K562 (cell line): ENCODE measurements around the gene BRINP2. TPM values are rescaled to one million over a fixed set of nuclear protein-coding genes. Genes with fewer than 3 reads are reported as not detected.

Experiments used
- ATAC-seq: fragments of 200-7000 bp; cut with Tn5 transposase; 3 replicates; pipeline ENCODE4 v1.9.1; 2020; ENCODE audit warnings: moderate library complexity
- BruUV-seq: library from RNA; stranded (reverse); fragments of 400-500 nt; replicated peaks from 2 replicates; lab custom pipeline; 2021; lab: Mats Ljungman, UMichigan
- CTCF ChIA-PET: fragments of 300-600 bp; formaldehyde crosslinking; extraction: SDS; loops from one replicate; lab custom pipeline; 2021; ENCODE audit warnings: low intra/inter-chr PET ratio; lab: Yijun Ruan, JAX
- POLR2A ChIA-PET: fragments of 300-600, 350-650 bp; sonication (Branson Sonifier 250); formaldehyde crosslinking; extraction: SDS; loops from one replicate; lab custom pipeline; 2021; ENCODE audit warnings: antibody characterized with exemption, inconsistent platforms; lab: Yijun Ruan, JAX
- DNase-seq, 4 experiments: peaks; one replicate each; pipeline versions ENCODE4 v3.0.0 to v3.0.0-alpha.2; 2011 to 2018; ENCODE audit warnings: low spot score in 3 of 4, mixed read lengths in 3 of 4; ENCODE audit errors: extremely low read depth in 1 of 4
- FAIRE-seq: peaks from 2 replicates; lab custom pipeline; 2011; peaks lifted over from hg19 to GRCh38; lab: Jason Lieb, UNC
- H2AFZ ChIP-seq: 2 replicates; pipeline ENCODE4 v1.6.0; 2011; ENCODE audit warnings: low read depth, low read length, control low read depth, inconsistent platforms
- H3K27ac ChIP-seq: fragments of 200-600 bp; 3 replicates; pipeline ENCODE4 v1.8.0; 2011; ENCODE audit warnings: low read depth, mild to moderate bottlenecking, control low read depth, inconsistent platforms, low read length, moderate library complexity, mixed read lengths; ENCODE audit errors: extremely low read depth
- H3K27me3 ChIP-seq, 2 experiments: fragments of 300-600 bp in 1 of 2; 2 replicates in 1 of 2; 3 replicates in 1 of 2; pipeline versions ENCODE4 v1.6.0 to v1.8.0; 2011; ENCODE audit warnings: inconsistent platforms in 2 of 2, low read length in 2 of 2, mild to moderate bottlenecking in 1 of 2, mixed read lengths in 1 of 2, moderate library complexity in 1 of 2; ENCODE audit not compliant: control insufficient read depth in 2 of 2, insufficient read depth in 2 of 2
- H3K36me3 ChIP-seq: fragments of 300-600 bp; 3 replicates; pipeline ENCODE4 v1.8.0; 2011; ENCODE audit warnings: mild to moderate bottlenecking, low read length, inconsistent platforms; ENCODE audit not compliant: control insufficient read depth, insufficient read depth
- H3K4me1 ChIP-seq, 2 experiments: fragments of 200-600 bp in 1 of 2; replicated peaks in 1 of 2; 2 replicates in 1 of 2; 3 replicates in 1 of 2; pipeline versions ENCODE4 v1.5.1 to v1.8.0; 2011; ENCODE audit warnings: inconsistent platforms in 2 of 2, low read length in 2 of 2, mild to moderate bottlenecking in 1 of 2, mixed read lengths in 1 of 2, moderate library complexity in 1 of 2; ENCODE audit not compliant: control insufficient read depth in 2 of 2, insufficient read depth in 2 of 2
- H3K4me2 ChIP-seq: 2 replicates; pipeline ENCODE4 v1.6.1; 2011; ENCODE audit warnings: low read length, control low read depth, inconsistent platforms, mixed read lengths; ENCODE audit not compliant: insufficient read depth
- H3K4me3 ChIP-seq: fragments of 200-600 bp; sonication (generic), shearing (Covaris generic); 2 replicates; pipeline ENCODE4 v1.5.1; 2016; ENCODE audit warnings: control low read depth, inconsistent platforms
- H3K79me2 ChIP-seq: fragments of 200-600 bp; 3 replicates; pipeline ENCODE4 v1.8.0; 2011; ENCODE audit warnings: low read length, inconsistent platforms; ENCODE audit not compliant: control insufficient read depth, insufficient read depth
- H3K9ac ChIP-seq, 2 experiments: 2 replicates each; pipeline versions ENCODE4 v1.6.0 to v1.6.1; 2011; ENCODE audit warnings: low read depth in 2 of 2, low read length in 2 of 2, control low read depth in 1 of 2, inconsistent platforms in 1 of 2, mild to moderate bottlenecking in 1 of 2, mixed read lengths in 1 of 2; ENCODE audit not compliant: insufficient read depth in 1 of 2
- H3K9me1 ChIP-seq: one replicate; pipeline ENCODE4 v1.6.0; 2011; ENCODE audit warnings: inconsistent platforms, mild to moderate bottlenecking, low read length, moderate library complexity; ENCODE audit not compliant: control insufficient read depth, insufficient read depth
- H3K9me3 ChIP-seq: replicated peaks from 2 replicates; pipeline ENCODE4 v1.5.1; 2011; ENCODE audit warnings: low read depth, low read length, inconsistent platforms; ENCODE audit not compliant: control insufficient read depth, insufficient read depth
- H4K20me1 ChIP-seq: replicated peaks from 2 replicates; pipeline ENCODE4 v1.6.1; 2011; ENCODE audit warnings: low read length, inconsistent platforms, mixed read lengths; ENCODE audit not compliant: control insufficient read depth, insufficient read depth
- BRD4 ChIP-seq: fragments of 200-600 bp; sonication (generic); IDR thresholded peaks from 2 replicates; pipeline ENCODE4 v1.6.1; 2017; ENCODE audit warnings: inconsistent platforms
- CREBBP ChIP-seq: IDR thresholded peaks from one replicate; pipeline ENCODE4 v1.6.1; 2012; ENCODE audit warnings: low read depth, mild to moderate bottlenecking, control low read depth, inconsistent platforms, low read length
- KHSRP ChIP-seq: fragments of 450-650 bp; IDR thresholded peaks from 2 replicates; pipeline ENCODE4 v1.6.1; 2017
- PYGO2 ChIP-seq: fragments of 450-650 bp; IDR thresholded peaks from 2 replicates; pipeline ENCODE4 v1.6.1; 2016; ENCODE audit warnings: mild to moderate bottlenecking, missing genetic modification characterization, moderate library complexity, missing compliant biosample characterization
- RBM34 ChIP-seq: fragments of 200-400 bp; formaldehyde crosslinking; IDR thresholded peaks from 2 replicates; pipeline ENCODE4 v1.6.1; 2018; ENCODE audit warnings: low read length, borderline replicate concordance; ENCODE audit not compliant: insufficient read depth
- SLC30A9 ChIP-seq: fragments of 250-450 bp; sonication (Bioruptor Pico); IDR thresholded peaks from 2 replicates; pipeline ENCODE4 v1.8.0; 2022; ENCODE audit warnings: mild to moderate bottlenecking, moderate library complexity
- SOX6 ChIP-seq: fragments of 450-650 bp; IDR thresholded peaks from 2 replicates; pipeline ENCODE4 v1.6.1; 2014; ENCODE audit warnings: mild to moderate bottlenecking
- ZFP30 ChIP-seq: fragments of 250-450 bp; sonication (Bioruptor Pico); IDR thresholded peaks from 2 replicates; pipeline ENCODE4 v1.8.0; 2022; ENCODE audit warnings: moderate library complexity, mild to moderate bottlenecking, inconsistent platforms, borderline replicate concordance
- ZNF253 ChIP-seq: fragments of 250-450 bp; sonication (Bioruptor Pico); conservative IDR thresholded peaks from 2 replicates; pipeline ENCODE4 v1.6.1; 2021; ENCODE audit warnings: mild to moderate bottlenecking
- WGBS: fragments of 100-300 bp; shearing (Covaris generic); methylation state at CpG from one replicate; pipeline ENCODE4 v1.1.6; 2016; ENCODE audit warnings: low coverage, mixed read lengths; ENCODE audit not compliant: insufficient coverage; ENCODE audit errors: missing lambda C conversion rate; 5-methylcytosine and 5-hydroxymethylcytosine counted together
- in situ Hi-C: fragments of 300-500 bp; cut with MboI; formaldehyde crosslinking; loops from 4 replicates; pipeline ENCODE4 v1.15.0; 2018; ENCODE audit warnings: inconsistent platforms, mixed read lengths
- intact Hi-C: fragments of 100-400 bp; cut with micrococcal nuclease; formaldehyde crosslinking; loops from 2 replicates; pipeline ENCODE4 v1.14.2; 2022
- polyA plus RNA-seq, 8 experiments: library from polyadenylated mRNA; depleted of rRNA in 4 of 8; stranded (reverse) in 5 of 8; unstranded in 3 of 8; fragments of >200 nt; fragmentation: Nextera tagmentation in 2 of 8; fragmentation: Illumina TruSeq in 1 of 8; extraction: Ambion mirVana in 2 of 8; extraction: Trizol in 1 of 8; gene quantifications; 2 replicates each; pipeline versions ENCODE4 v1.2.1 to v1.2.3, GENCODE V29; 2011 to 2014; ENCODE audit warnings: inconsistent platforms in 1 of 8, missing spikeins in 1 of 8
- total RNA-seq, 7 experiments: library from RNA; depleted of rRNA in 6 of 7; stranded (reverse); fragments of >200 nt in 6 of 7; fragmentation: Illumina TruSeq in 2 of 7; extraction: Trizol in 2 of 7; gene quantifications; 2 replicates each; pipeline versions ENCODE4 v1.2.1 to v1.2.3, GENCODE V29; 2011 to 2021; ENCODE audit warnings: low replicate concordance in 1 of 7
- TF ChIP-seq, protein P1 (sequence below), 2 experiments: fragments of 450-650 bp; IDR thresholded peaks; 2 replicates each; pipeline ENCODE4 v1.6.1; 2016
- TF ChIP-seq, protein P2 (sequence below): fragments of 150-350 bp; conservative IDR thresholded peaks from 2 replicates; pipeline ENCODE4 v1.6.1; 2014; ENCODE audit warnings: low read length
- TF ChIP-seq, protein P3 (sequence below): fragments of 450-650 bp; conservative IDR thresholded peaks from 2 replicates; pipeline ENCODE4 v1.6.1; 2016; ENCODE audit warnings: missing genetic modification characterization, low read depth, mild to moderate bottlenecking, missing compliant biosample characterization, moderate library complexity
- TF ChIP-seq, protein P4 (sequence below): fragments of 250-450 bp; sonication (Bioruptor Pico); IDR thresholded peaks from 2 replicates; pipeline ENCODE4 v1.4.0; 2020; ENCODE audit warnings: mild to moderate bottlenecking, moderate library complexity

The BRINP2 gene
- total and polyA plus RNA-seq, 9 of the 15 experiments (the other 6 are each of a cell fraction or from before 2014, with no cell fraction given): not detected

DNA sequence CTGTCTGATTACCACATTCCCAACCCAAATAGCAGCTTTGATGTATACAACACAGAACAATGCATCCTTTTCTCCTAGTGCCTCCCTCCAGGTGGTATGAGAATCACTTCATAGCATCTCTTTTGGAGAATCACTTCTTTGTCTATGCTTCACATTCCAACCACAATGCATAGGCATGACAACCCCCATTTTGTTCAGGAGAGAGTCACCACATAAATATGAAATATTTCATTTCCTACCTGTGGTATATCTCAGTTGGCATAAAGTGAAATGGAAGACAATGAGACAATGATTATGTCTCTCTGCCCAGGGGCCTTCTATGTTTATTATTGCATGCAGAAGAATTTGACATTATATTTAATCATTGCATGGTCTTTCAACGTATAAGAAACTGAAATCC is 112.2 kb downstream of the BRINP2 start:
- ChIA-PET CTCF (no interaction called here), POLR2A (interaction anchor here (0.5 kb wide), 1 partner anchor 40 kb away, joined by 3 read pairs; no protein-coding TSS in a partner anchor)
- FAIRE-seq (no peak), ATAC-seq (no peak), DNase-seq (no peak)
- intact Hi-C loops (no loop called here), in situ Hi-C loops (no loop called here)
- Histone ChIP-seq H3K4me1 (no peaks in the 10 kb centered on the region), H3K79me2 (no peaks in the 10 kb centered on the region), H3K4me3 (no peak overlapping the region), H3K36me3 (no peaks in the 10 kb centered on the region), H3K27me3 (no peaks in the 10 kb centered on the region), H3K9me1 (no peaks in the 10 kb centered on the region), H3K27ac (no peak overlapping the region), H3K4me2 (no peak overlapping the region), H3K9me3 (no peaks in the 10 kb centered on the region), H3K9ac (no peak overlapping the region), H4K20me1 (no peaks in the 10 kb centered on the region), H2AFZ (no peak overlapping the region)
- WGBS: 0% methylated on average over 1 of the region's 1 CpG
- BruUV-seq: no TSS peak
- TF ChIP-seq ZFP30 (CRISPR knock-in tag) (no peak), PYGO2 (tag) (no peak), SOX6 (no peak), CREBBP (no peak), BRD4 (no peak), KHSRP (no peak), SLC30A9 (CRISPR knock-in tag) (no peak), ZNF253 (CRISPR knock-in tag) (no peak), RBM34 (no peak)
- TF ChIP-seq, protein P1, sequence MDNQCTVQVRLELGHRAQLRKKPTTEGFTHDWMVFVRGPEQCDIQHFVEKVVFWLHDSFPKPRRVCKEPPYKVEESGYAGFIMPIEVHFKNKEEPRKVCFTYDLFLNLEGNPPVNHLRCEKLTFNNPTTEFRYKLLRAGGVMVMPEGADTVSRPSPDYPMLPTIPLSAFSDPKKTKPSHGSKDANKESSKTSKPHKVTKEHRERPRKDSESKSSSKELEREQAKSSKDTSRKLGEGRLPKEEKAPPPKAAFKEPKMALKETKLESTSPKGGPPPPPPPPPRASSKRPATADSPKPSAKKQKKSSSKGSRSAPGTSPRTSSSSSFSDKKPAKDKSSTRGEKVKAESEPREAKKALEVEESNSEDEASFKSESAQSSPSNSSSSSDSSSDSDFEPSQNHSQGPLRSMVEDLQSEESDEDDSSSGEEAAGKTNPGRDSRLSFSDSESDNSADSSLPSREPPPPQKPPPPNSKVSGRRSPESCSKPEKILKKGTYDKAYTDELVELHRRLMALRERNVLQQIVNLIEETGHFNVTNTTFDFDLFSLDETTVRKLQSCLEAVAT (IDR thresholded peaks at IDR 0.05): no peak
- TF ChIP-seq, protein P2, sequence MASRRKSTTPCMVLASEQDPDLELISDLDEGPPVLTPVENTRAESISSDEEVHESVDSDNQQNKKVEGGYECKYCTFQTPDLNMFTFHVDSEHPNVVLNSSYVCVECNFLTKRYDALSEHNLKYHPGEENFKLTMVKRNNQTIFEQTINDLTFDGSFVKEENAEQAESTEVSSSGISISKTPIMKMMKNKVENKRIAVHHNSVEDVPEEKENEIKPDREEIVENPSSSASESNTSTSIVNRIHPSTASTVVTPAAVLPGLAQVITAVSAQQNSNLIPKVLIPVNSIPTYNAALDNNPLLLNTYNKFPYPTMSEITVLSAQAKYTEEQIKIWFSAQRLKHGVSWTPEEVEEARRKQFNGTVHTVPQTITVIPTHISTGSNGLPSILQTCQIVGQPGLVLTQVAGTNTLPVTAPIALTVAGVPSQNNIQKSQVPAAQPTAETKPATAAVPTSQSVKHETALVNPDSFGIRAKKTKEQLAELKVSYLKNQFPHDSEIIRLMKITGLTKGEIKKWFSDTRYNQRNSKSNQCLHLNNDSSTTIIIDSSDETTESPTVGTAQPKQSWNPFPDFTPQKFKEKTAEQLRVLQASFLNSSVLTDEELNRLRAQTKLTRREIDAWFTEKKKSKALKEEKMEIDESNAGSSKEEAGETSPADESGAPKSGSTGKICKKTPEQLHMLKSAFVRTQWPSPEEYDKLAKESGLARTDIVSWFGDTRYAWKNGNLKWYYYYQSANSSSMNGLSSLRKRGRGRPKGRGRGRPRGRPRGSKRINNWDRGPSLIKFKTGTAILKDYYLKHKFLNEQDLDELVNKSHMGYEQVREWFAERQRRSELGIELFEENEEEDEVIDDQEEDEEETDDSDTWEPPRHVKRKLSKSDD: no peak
- TF ChIP-seq, protein P3, sequence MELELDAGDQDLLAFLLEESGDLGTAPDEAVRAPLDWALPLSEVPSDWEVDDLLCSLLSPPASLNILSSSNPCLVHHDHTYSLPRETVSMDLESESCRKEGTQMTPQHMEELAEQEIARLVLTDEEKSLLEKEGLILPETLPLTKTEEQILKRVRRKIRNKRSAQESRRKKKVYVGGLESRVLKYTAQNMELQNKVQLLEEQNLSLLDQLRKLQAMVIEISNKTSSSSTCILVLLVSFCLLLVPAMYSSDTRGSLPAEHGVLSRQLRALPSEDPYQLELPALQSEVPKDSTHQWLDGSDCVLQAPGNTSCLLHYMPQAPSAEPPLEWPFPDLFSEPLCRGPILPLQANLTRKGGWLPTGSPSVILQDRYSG (tag): no peak
- TF ChIP-seq, protein P4, sequence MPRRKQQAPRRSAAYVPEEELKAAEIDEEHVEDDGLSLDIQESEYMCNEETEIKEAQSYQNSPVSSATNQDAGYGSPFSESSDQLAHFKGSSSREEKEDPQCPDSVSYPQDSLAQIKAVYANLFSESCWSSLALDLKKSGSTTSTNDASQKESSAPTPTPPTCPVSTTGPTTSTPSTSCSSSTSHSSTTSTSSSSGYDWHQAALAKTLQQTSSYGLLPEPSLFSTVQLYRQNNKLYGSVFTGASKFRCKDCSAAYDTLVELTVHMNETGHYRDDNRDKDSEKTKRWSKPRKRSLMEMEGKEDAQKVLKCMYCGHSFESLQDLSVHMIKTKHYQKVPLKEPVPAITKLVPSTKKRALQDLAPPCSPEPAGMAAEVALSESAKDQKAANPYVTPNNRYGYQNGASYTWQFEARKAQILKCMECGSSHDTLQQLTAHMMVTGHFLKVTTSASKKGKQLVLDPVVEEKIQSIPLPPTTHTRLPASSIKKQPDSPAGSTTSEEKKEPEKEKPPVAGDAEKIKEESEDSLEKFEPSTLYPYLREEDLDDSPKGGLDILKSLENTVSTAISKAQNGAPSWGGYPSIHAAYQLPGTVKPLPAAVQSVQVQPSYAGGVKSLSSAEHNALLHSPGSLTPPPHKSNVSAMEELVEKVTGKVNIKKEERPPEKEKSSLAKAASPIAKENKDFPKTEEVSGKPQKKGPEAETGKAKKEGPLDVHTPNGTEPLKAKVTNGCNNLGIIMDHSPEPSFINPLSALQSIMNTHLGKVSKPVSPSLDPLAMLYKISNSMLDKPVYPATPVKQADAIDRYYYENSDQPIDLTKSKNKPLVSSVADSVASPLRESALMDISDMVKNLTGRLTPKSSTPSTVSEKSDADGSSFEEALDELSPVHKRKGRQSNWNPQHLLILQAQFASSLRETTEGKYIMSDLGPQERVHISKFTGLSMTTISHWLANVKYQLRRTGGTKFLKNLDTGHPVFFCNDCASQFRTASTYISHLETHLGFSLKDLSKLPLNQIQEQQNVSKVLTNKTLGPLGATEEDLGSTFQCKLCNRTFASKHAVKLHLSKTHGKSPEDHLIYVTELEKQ (CRISPR knock-in tag): no peak
